Right cardiac atrium (tissue), 5 donors: ENCODE results near the gene RASSF4. TPM values are rescaled to one million over a fixed set of nuclear protein-coding genes. Genes with fewer than 3 reads are reported as not detected.

Source experiments
- ATAC-seq, 2 donors: fragments of 200-7000 bp; cut with Tn5 transposase; one replicate each; pipeline versions ENCODE4 v1.8.0 to v1.9.1; 2020; ENCODE audit warnings: moderate library complexity in 2 of 2, mild to moderate bottlenecking in 1 of 2
- DNase-seq, 3 donors: peaks; one replicate each; pipeline ENCODE4 v3.0.0-alpha.2; 2020
- H3K27ac ChIP-seq: one replicate; pipeline ENCODE4 v1.5.1; 2013; ENCODE audit warnings: mild to moderate bottlenecking, low read length, control low read depth, moderate library complexity
- H3K27me3 ChIP-seq: one replicate; pipeline ENCODE4 v1.6.1; 2013; ENCODE audit not compliant: control insufficient read depth, insufficient read depth
- H3K4me1 ChIP-seq: one replicate; pipeline ENCODE4 v1.6.1; 2013; ENCODE audit warnings: low read length; ENCODE audit not compliant: control insufficient read depth, insufficient read depth
- H3K4me3 ChIP-seq: one replicate; pipeline ENCODE4 v1.5.1; 2013; ENCODE audit warnings: low read length, control low read depth
- H3K9me3 ChIP-seq: one replicate; pipeline ENCODE4 v1.6.1; 2013; ENCODE audit warnings: low read length; ENCODE audit not compliant: control insufficient read depth
- WGBS: extraction: QIAGEN DNeasy Blood & Tissue Kit; methylation state at CpG from one replicate; pipeline ENCODE4 v1.1.7; 2013; 5-methylcytosine and 5-hydroxymethylcytosine counted together
- intact Hi-C, 4 donors: fragments of 100-400 bp; cut with DNase I; formaldehyde crosslinking; loops; one replicate each; pipeline versions ENCODE4 v1.11.0 to v1.14.0; 2022 to 2023
- polyA plus RNA-seq: library from polyadenylated mRNA; stranded (reverse); fragments of 200-250 nt; gene quantifications from one replicate; pipeline ENCODE4 v1.2.3, GENCODE V29; 2013
- total RNA-seq, 4 donors: library from RNA; stranded (reverse); fragmentation: NEBNext Ultra II Directional; extraction: Animal tissue kit (Norgen Biotek cat#: 25700); gene quantifications; one replicate each; pipeline ENCODE4 v1.2.1, GENCODE V29; 2021
- donor health status: healthy with polysubstance abuse.
- donor health status: DM: no; HTN: yes; CAD: no.
- donor health status: DM: no; HTN: no; CAD: no.
- donor health status: DM: no; HTN: yes; CAD: no; lungs with severe emphysema.
- donor health status: DM: yes; HTN: yes; CAD: no.

Gene RASSF4
- total and polyA plus RNA-seq, 5 donors, result 45.4 to 92.1 (median 71.3) TPM

GRCh38 chr10:44973323-44974081 is 13.9 kb downstream of the RASSF4 start:
- peak in 2 of 3 donors; percentile 57 to 58 for DNase-seq
- intact Hi-C loops, result loop anchor here in 3 of 4 donors (2.0 to 10.0 kb wide), 2 partner anchors 41 to 99 kb away; no protein-coding TSS in a partner anchor
- no peak overlapping the region for H3K4me3 ChIP-seq

GRCh38 chr10:44974082-44974627 is 14.6 kb downstream of the RASSF4 start:
- Histone ChIP-seq H3K9me3 (no peaks in the 10 kb centered on the region), H3K27ac (peak overlapping the region; percentile 95), H3K27me3 (no peaks in the 10 kb centered on the region), H3K4me1 (peaks cover 17% of the 10 kb centered on the region), H3K4me3 (no peak overlapping the region)
- DNase-seq (peak in 2 of 3 donors; percentile 66 to 69), ATAC-seq (peak in 1 of 2 donors; percentile 1)
- intact Hi-C loops, result loop anchor here in 3 of 4 donors (2.0 to 10.0 kb wide), 2 partner anchors 41 to 99 kb away; no protein-coding TSS in a partner anchor
- WGBS, result 32% methylated on average over 7 of the region's 7 CpGs

More at GRCh38 chr10:44973323-44974081, 13.9 kb downstream of the RASSF4 start:
- Histone ChIP-seq H3K27ac (peak overlapping the region; percentile 85), H3K27me3 (no peaks in the 10 kb centered on the region), H3K9me3 (no peaks in the 10 kb centered on the region), H3K4me1 (peaks cover 20% of the 10 kb centered on the region)
- 49% methylated on average over 18 of the region's 18 CpGs for whole genome bisulfite sequencing
- no peak for ATAC-seq

DNA sequence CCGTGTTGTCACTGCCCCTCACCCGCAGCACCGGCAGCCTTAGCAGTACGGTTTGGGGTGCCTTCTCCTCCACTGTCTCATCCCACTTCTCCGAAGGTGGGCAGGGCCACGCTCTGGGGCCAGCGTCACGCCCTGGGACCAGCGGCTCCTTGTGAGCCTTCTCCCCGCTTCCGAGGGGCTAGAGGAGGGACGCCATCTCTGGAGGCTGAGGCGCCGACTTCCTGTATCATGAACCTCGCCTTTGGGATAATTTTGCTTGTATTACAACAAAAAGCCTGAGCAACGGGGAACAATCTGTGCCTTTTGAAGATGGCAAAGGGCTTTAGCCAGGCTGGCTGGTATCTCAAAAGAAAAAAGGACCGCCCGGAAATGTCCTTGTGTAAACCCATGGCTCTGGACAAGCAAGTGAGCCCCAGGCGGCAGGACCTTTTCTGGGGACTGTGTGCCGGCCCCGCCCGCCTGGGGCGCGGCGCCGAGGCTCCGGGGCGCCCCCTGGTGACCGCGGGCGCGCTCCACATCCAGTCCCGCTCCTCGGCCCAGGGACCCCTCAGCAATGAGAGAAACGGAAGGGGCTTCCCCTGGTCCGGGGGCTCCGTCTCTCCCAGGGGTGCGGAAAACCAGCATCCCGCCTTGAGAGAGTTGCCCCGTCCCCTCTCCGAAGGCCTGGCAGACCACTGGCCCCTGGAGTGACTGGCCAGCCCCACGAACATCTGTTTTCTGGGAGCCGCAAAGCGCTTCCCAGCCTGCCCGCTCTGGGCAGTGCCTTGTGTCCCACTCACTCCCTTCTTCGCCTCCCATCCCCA is 15.2 kb downstream of the RASSF4 start:
- DNase-seq (peak; percentile 79 to 92 (median 88)), ATAC-seq (peak; percentile 74 to 79)
- no peaks in the 10 kb centered on the region for H3K9me3 ChIP-seq
- H3K4me3 ChIP-seq, result peak overlapping the region; percentile 25
- 5% methylated on average over 46 of the region's 46 CpGs for WGBS
- H3K27me3 ChIP-seq, result no peaks in the 10 kb centered on the region
- intact Hi-C loops, result loop anchor here (2.0 to 10.0 kb wide), 3 partner anchors 42 to 100 kb away; no protein-coding TSS in a partner anchor
- H3K27ac ChIP-seq, result peak overlapping the region; percentile 95
- peaks cover 15% of the 10 kb centered on the region for H3K4me1 ChIP-seq

- H3K27ac ChIP-seq, result peak overlapping the region; percentile 81
- H3K4me3 ChIP-seq, result peak overlapping the region; percentile 75
- ATAC-seq, result no peak
- WGBS, result 21% methylated on average over 10 of the region's 10 CpGs
- H3K9me3 ChIP-seq, result no peaks in the 10 kb centered on the region
- peaks cover 21% of the 10 kb centered on the region for H3K4me1 ChIP-seq
- DNase-seq, result peak in 2 of 3 donors; percentile 66 to 76
- no peaks in the 10 kb centered on the region for H3K27me3 ChIP-seq
- intact Hi-C loops, result loop anchor here (2.0 to 10.0 kb wide), 3 partner anchors 43 to 101 kb away; no protein-coding TSS in a partner anchor
These were observed 16.1 kb downstream of the RASSF4 start for GRCh38 chr10:44975431-44976331.

DNA sequence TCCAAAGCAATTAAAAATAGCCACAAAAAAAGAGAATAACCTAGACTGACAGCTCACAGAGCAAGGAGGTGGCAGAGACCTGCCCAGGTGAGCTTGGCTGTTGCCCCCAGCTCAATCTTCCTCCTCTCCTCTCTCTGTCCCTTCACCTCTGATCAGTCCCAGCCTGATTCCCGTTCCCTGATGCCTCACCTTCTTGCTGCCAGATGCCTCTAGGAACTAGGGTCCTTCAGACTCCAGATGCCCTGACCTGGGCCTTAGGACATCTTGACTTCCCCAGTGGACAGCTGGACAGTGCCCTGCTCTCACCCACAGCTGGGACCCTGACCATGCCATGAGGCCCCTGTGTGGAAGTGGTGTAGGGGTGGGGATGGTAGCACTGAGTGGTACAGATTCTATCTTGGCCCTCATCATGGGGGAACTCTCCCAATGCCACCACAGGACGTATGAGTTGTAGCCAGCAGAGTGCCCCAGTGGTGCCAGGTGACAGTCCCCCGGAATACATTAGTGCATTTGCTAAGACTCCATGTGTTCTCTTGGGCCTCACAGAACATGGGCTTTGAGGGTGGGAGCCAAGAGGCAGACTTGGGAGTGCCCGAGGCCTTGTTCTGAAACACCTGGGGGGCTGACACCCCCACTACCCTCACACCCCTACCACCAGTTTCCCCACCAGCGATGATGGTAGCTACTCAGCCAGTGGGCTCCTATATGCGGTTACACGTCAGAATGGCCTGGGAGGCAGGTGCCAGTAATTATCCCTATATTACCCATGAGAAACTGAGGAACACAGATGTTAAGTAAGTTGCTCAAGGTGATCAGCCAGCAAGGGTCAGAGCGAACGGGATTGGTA is 17.0 kb downstream of the RASSF4 start:
- ATAC-seq (no peak), DNase-seq (no peak)
- Histone ChIP-seq H3K4me1 (peaks cover 25% of the 10 kb centered on the region), H3K27ac (peak overlapping the region; percentile 97), H3K9me3 (no peaks in the 10 kb centered on the region), H3K27me3 (no peaks in the 10 kb centered on the region), H3K4me3 (peak overlapping the region; percentile 75)
- intact Hi-C loops, result loop anchor here in 2 of 4 donors (5.0 to 10.0 kb wide), 2 partner anchors 44 to 102 kb away; no protein-coding TSS in a partner anchor
- WGBS, result 43% methylated on average over 9 of the region's 9 CpGs

DNA sequence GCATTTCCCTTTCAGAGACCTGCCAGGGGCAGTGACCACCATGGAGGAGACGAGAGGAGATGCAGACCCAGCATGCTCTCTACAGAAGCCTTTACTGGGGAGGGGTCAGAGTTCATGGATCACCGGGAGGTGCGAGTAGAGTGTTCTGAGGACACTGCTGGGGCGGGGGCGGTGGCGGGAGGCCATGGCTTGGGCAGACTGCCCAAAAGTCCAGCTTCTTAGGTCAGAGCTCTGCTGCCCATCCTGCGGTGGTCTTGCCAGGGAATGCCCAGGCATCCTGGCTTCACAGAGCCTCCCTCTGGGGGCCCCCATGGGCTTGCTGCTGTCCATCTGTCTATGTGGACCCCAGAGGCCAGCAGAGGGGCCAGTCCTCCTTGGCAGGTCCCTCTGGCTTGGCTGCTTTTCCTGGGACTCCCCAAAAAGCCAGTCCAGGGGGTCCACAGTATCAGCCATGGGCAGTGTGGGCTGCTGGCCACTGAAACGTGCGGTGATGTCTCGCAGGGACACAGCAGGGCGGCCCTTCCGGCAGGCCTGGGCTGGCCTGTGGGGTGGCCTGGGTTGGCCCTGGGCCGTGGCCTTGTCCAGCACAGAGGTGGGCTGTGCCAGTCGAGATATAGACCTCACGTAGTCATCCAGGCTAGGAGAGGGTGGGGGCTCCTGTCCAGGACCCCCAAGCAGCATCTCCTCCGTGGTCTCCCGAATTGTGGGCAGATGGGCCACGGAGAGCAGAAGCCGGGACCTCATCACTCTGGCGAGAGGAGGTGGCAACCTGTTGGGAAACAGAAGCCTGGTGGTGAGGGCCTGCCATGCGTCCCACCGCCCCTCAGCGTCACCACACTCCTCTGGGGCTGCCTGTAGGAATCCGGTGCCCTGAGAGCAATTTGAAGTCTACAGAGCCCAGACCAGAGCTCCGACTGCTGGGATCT is 17.9 kb downstream of the RASSF4 start:
- WGBS, result 20% methylated on average over 25 of the region's 25 CpGs
- Histone ChIP-seq H3K4me3 (peak overlapping the region; percentile 75), H3K9me3 (no peaks in the 10 kb centered on the region), H3K27me3 (no peaks in the 10 kb centered on the region), H3K4me1 (peaks cover 32% of the 10 kb centered on the region), H3K27ac (peak overlapping the region; percentile 97)
- DNase-seq (peak in 2 of 3 donors; percentile 55 to 81), ATAC-seq (peak; percentile 2 to 11)
- intact Hi-C loops, result loop anchor here in 2 of 4 donors (5.0 to 10.0 kb wide), 2 partner anchors 45 to 103 kb away; no protein-coding TSS in a partner anchor

DNA sequence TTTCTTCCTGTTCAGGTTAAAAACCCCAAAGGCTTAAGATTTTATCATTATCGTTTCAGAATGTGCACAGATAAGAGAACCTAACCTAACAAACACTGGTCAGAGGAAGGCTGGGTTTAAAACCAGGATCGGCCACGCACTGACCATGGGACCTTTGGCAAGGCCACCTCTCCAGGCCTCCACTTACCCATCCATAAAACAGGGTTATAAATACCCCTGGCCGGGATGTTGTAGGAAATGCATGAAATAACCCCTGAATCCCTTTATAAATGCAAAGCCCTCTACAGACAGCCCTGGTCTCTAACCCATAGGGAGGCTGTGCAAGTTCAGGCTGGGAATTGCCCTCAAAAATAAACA is 18.6 kb downstream of the RASSF4 start:
- H3K4me1 ChIP-seq, result peaks cover 31% of the 10 kb centered on the region

GRCh38 chr10:44978570-44979280 is 19.1 kb downstream of the RASSF4 start, which contains the start of gene DEPP1:
DEPP1 (minus strand) TSS chr10:44978809; CDS start chr10:44978030, 779 bp downstream.
- Histone ChIP-seq H3K4me1 (peaks cover 31% of the 10 kb centered on the region), H3K27me3 (no peaks in the 10 kb centered on the region), H3K4me3 (peak within 1 kb of the TSS; percentile 75), H3K27ac (peak within 1 kb of the TSS; percentile 97), H3K9me3 (no peaks in the 10 kb centered on the region)
- DNase-seq (peak; percentile 92 to 97 (median 96)), ATAC-seq (peak; percentile 65 to 69)
- intact Hi-C loops, result loop anchor here in 2 of 4 donors (5.0 to 10.0 kb wide), 2 partner anchors 46 to 104 kb away; no protein-coding TSS in a partner anchor
- WGBS, result 11% methylated on average over 12 of the region's 12 CpGs

More for the DNA sequence above, 18.6 kb downstream of the RASSF4 start:
- peak in 2 of 3 donors; percentile 23 to 47 for DNase-seq
- intact Hi-C loops, result loop anchor here in 2 of 4 donors (5.0 to 10.0 kb wide), 2 partner anchors 46 to 103 kb away; no protein-coding TSS in a partner anchor
- H3K9me3 ChIP-seq, result no peaks in the 10 kb centered on the region
- H3K27ac ChIP-seq, result peak overlapping the region; percentile 97
- H3K4me3 ChIP-seq, result peak overlapping the region; percentile 75
- H3K27me3 ChIP-seq, result no peaks in the 10 kb centered on the region
- 8% methylated on average over 4 of the region's 4 CpGs for WGBS
- no peak for ATAC-seq
